GM18520 (cell line): ENCODE data around the gene GIT1.

Source experiments
- ATAC-seq: cut with Tn5 transposase; IDR thresholded peaks from one replicate; pipeline ENCODE4 v1.9.1; 2021; ENCODE audit not compliant: unreplicated experiment

Gene GIT1

DNA sequence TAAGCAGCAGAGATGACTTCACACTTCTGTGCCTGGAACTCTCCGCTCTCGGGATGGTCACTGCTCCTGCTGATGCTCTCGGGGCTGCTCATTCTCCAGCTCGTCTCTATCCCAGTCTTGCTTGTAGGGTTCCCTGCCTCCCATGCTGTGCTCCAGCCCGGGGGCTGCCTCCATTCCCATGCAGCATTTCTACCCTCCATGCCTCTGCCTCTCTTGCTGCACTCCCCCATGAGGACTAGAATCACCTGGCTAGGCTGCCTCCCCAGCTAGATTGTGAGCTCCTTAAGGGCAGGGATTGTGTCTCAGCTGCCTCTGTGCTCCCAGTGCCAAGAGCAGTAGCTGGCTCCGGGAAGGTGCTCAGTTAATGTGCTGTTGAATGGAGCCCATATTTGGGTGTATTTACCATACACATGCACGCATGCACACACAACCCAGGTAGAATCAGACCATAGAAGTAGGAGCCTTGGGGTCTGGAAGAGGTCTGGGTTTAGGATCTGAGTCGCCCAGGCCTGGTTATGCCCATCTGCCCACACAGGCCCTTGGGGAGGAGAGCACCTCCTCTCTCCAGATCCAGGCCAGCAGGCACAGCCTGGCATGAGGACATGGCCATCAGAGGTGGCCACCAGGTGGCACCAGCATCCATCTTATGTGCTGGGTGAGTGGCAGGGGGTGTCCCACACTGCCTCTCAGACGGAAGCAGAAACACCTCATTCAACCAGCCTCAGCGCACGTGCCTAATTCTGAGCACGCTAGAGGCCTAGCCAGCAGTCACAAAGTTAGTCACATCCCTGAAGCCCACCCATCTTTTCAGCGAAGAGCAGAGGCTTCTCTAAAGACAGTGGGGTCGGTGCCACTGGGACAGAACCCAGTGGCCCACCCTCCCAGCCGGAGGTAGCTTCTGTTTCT lies 9.3 kb downstream of the GIT1 start:
- peak; percentile 79 for ATAC-seq

DNA sequence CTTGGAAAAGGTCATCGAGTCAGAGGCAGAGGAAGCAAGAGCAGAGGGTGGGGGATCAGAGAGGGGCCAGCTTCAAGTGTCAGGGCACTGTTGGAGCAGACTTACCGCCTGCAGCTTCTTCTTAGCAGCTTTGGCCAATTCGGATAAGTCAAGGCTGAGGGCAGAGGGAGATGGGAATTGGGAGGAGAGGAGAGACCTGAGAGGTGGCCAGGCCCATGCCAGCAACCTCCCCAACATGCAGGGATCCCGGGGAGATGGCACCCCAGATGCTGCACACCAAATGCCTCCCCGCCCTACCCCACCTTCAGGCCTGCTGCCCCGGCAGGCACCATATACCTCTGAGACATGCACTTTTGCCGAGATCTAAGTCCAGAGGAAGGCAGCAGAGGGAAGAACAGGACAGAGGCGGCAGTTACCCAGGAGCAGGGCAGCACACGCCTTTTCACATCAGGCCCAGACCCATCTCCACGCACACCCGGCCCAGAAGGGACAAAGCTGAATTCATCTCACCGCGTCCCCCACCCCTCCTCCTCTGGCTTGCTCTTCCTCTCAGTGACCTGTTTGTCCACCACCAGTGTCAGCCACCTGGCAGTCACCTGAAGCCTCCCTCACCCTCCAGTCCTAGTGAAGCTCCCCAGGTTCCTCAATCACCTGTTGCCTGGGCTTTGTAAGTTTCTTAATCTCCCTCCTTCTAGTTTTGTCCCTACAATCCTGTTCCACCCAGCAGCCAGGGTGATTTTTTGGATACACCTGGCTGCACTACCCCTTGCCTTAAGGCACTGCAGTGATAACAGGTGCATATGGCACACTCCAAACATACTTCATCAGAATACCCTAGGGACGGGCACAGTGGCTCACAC lies 10.6 kb downstream of the GIT1 start:
- ATAC-seq: no peak

DNA sequence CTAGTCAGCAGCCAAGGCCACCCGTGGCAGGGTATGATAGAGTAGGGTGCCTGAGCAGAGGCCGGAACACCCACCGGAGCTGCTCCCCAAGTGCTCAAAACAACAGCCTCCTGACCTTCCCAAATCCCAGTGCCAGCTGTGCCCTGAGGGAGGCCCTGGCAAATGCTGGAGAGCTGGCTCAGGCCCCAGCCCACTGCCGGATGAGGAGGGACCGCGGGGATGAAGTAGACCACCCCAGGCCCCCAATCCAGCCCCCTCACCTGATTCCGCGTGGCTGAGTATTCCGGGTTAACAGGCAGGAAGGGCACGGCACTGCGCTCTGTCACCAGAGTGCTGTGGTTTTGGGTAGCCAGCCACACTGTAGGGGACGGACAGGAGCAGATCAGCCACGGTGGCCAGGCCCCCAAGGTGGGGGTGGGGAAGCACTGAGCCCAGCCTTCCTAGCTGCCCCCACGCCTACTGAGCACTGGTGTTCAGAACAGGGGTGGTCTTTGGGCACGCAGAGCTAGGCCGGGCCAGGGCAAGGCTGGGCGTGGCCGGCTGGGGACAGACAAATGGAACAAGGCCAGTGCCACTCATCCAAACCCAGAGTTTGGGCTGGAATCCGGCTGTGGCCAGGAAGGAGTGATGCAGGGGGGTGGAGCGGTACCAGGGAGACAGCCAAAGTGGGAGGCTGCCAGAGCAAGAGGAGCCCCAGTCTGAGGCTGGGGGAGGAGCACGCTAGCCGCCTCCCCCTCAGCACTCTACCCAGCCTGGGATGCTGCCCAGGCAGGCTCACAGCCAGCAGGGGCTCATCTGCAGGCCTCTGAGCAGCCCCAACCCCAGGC lies 11.8 kb downstream of the GIT1 start:
- ATAC-seq: no peak

DNA sequence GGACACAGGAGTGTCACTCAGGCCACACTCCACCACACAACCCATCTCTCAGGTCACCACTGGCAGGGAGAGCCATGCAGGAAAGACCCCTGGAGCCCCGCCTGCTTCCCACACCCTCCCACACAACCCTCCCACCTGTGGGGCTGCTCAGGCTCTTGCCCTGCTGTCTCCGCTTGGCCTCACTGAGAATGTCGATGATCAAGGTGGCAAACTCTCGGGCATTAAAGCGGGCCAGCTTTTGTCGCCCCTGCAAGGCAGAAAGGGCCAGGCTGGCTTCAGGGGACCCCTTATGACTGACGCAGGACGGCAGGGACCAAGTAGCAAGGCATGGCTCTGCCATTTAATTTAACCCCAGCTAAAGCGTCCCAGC lies 12.5 kb downstream of the GIT1 start:
- ATAC-seq: no peak

- no peak for ATAC-seq
These were observed 13.0 kb downstream of the GIT1 start for GRCh38 chr17:29576214-29577000.

DNA sequence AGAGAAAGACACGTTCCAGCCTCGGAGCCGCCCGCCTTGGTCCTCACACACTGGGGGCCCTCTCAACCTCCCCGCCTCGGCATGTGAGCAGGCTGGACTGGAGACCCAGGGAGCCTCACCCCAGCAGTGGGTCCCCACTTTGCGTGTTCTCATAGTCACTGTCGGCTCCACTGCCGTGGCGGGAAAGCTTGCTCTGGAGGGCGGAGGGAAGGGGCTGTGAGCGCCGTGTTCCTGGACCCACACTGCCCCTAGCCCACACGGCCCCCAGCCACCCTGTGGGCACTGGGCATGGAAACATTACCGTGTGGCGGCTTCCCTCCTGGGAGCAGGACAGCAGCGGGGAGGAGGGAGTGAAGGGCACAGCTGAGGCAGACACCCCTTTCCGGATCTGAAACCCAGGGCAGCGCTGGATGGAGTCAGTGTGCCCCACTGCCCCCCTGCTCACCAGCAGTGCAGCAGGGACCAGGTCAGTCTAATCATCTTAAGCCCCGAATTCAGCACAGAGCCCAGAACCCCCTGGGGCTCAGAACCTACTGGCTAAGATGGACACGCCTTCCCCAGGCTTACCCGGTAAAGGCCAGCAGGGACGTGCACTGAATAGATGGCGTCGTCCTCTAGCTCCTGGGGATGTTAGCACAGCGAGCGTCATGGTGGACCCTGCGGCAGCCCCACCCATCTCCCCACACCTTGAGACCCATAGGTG lies 13.8 kb downstream of the GIT1 start:
- no peak for ATAC-seq

- no peak for ATAC-seq
These were observed 14.5 kb downstream of the GIT1 start for GRCh38 chr17:29574732-29575510.

- no peak for ATAC-seq
These were observed 15.3 kb downstream of the GIT1 start for GRCh38 chr17:29573871-29574731.

DNA sequence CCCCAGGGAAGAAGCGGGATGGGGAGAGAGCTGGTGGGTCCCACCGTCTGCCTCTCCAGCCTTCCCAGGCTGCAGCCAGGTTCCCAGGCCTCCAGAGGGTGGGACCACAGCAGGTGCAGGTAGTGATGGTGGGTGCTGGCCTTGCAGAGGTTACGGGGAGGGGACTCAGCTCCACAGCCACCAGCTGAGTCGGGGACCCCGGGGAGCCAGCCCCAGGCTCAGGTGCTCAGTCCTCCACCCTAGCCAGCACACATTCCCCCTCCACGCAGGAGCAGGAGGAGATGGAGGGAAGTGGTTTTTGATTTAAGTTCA lies 15.9 kb downstream of the GIT1 start:
- no peak for ATAC-seq

- no peak for ATAC-seq
These were observed 16.5 kb downstream of the GIT1 start for GRCh38 chr17:29572691-29573557.

DNA sequence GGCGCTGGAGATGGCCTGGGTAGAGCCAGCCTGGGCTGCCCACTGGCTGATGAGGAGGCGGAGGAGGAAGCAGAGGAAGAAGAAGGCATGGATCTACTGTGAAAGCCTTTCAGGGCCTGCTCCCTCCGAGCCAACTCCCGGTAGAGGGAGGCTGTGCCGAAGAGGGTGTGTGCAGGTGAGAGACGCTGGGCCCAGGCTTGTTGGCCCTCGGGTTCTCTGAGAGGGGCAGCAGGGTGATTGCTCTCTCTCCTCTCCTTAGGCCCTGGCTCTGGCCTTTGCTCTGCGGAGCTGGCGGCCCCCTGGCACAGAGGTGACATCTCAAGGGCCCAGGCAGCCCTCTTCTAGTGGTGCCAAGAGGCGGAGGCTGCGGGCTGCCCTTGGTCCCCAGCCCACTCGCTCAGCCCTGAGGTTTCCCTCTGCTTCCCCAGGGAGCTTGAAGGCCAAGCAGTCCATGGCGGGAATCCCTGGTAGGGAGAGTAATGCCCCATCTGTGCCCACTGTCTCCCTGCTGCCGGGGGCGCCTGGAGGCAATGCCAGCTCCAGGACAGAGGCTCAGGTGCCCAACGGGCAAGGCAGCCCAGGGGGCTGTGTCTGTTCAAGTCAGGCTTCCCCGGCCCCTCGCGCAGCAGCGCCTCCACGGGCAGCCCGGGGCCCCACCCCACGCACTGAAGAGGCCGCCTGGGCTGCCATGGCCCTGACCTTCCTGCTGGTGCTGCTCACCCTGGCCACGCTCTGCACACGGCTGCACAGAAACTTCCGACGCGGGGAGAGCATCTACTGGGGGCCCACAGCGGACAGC lies 17.4 kb downstream of the GIT1 start:
- ATAC-seq: no peak

GRCh38 chr17:29571486-29571882 lies 18.0 kb downstream of the GIT1 start:
- no peak for ATAC-seq

DNA sequence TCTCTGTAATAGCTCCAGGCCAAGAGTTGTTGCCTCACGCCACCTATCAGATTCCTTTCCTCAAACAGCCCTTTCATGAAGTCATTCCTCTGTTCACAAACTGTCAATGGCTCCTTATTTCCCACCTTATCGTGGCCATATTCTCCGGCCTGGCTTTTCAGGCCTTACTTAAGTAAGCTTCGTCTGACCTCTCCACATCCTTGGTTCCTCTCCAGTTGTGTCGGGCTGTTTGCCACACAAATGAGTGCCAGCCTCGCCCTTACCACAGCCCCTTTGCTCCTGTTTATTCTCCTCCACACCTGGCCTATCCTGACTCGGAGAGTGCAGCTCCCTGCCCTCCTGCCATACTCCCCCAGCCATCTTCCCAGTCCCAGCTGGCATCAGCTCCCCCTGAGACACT lies 18.9 kb downstream of the GIT1 start:
- ATAC-seq: no peak

GRCh38 chr17:29569245-29569950 lies 20.1 kb downstream of the GIT1 start:
- ATAC-seq: no peak

- ATAC-seq: peak; percentile 27
These were observed 20.9 kb downstream of the GIT1 start, which contains the start of gene TP53I13 for GRCh38 chr17:29568331-29569244. TSS of gene TP53I13 (plus strand) at chr17:29568701. CDS start at chr17:29568759, 58 bp downstream.
